M059J (cell line): ENCODE results near the gene FGF4. TPM values are rescaled to one million over a fixed set of nuclear protein-coding genes. Genes with fewer than 3 reads are reported as not detected.

Experiments used
- DNase-seq: peaks from one replicate; pipeline ENCODE4 v3.0.0-alpha.2; 2012; ENCODE audit warnings: low read depth
- total RNA-seq: library from RNA; depleted of rRNA; stranded (reverse); fragments of >200 nt; shearing (Covaris generic); gene quantifications from 2 replicates; pipeline ENCODE4 v1.2.3, GENCODE V29; 2014; rRNA removed

Gene FGF4, protein sequence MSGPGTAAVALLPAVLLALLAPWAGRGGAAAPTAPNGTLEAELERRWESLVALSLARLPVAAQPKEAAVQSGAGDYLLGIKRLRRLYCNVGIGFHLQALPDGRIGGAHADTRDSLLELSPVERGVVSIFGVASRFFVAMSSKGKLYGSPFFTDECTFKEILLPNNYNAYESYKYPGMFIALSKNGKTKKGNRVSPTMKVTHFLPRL
- total RNA-seq = not detected in 2 replicates

DNA sequence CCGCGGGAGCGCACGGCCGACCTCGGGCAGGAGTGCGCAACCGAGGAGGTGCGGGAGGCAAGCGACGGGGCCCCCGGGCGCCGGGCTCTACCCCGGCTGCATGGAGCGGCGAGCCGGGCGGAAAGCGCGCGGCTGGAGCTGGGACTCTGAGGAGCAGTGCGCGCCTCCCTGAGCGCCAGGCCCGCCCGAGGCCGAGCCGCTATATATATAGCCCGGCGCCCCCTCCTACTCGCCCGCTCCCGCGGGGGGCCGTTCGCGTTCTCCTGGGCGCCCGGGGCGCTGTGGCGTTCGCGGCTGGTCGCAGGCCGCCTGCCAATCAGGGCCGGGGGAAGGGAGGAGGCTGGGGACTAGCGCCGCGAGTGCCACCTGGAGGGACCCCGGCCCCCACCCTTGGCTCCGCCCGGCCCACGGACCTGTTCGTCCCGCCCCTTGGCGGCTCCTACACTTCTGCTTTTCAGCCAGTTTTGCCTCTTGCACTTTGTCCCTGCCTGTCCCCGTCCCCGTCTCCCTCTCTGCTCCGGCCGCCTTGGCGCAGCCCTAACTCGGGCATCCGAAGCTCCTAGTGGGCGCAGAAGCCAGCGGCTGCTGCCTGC, at the start of gene FGF4:
FGF4 (minus strand) TSS at position 179 of the 593 bp plus-strand sequence. CDS start 257 bp downstream, outside the sequence.
- no peak for DNase-seq

DNA sequence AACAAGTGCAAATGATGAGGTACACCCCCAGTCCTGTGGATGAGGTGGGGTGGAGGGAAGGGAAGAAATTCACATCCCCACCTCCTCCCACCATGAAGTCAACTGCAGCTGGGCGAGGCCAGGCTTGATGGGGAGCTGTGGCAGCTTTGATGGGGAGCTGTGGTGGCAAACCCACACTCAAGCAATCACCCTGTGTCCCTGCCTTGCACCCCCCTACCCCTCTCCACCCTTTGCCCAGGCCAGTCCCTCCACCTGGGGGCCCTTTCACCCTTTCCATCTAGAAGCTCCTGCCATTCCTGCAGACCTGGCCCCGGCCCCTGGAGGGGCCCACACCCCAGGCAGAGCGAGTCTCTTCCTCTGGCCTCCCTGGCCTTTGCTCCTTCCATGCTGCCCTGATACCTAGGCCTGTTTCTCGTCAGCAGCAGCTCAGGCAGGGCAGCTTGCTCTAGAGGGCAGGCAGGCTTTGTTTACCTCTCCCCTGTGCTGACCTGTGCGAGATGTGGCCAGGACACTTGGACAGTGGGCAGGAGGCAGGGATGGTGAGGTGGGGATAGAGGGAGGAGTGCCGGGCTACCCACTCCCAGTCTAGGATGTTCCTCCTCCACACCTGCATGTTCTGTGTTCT, 48.6 kb upstream of the FGF4 start:
- no peak for DNase-seq

DNA sequence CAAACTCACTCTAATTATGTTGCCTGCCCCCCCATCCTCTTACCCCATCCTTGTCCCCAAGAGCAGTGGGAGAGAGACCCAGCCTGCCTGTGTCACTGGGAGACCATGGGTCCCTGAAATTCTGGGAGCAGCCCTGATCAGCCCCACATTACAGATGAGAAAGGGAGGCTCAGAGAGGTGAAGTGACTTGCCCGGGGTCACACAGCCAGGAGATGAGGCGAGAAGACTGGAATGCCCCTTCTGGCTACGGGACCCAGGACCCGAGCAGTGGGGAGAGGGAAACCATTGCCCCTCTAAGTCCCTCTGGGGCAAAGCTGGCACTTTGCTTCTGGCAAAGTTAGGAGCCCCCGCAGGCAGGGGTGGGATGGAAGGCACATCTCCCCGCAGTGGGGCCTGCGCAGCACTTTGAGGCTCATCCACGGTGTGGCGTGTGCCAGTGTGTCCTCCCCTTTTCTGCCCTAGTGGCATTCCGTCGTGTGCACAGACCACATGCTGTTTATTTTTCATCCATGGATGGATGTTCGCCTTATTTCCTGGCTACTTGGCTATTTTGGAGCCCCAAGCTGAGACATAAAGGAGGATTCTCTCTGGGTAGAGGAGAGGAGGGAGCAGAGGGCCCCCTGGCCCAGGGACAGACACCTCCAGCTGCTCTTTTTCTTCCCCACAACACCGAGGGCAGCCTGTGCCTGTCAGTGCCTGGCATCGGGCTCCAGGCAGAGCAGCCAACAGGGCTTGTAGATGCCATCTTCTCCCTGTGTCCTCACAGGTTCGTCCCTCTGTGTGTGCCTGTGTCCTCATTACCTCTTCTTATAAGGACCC, 47.7 kb upstream of the FGF4 start:
- DNase-seq = no peak

DNA sequence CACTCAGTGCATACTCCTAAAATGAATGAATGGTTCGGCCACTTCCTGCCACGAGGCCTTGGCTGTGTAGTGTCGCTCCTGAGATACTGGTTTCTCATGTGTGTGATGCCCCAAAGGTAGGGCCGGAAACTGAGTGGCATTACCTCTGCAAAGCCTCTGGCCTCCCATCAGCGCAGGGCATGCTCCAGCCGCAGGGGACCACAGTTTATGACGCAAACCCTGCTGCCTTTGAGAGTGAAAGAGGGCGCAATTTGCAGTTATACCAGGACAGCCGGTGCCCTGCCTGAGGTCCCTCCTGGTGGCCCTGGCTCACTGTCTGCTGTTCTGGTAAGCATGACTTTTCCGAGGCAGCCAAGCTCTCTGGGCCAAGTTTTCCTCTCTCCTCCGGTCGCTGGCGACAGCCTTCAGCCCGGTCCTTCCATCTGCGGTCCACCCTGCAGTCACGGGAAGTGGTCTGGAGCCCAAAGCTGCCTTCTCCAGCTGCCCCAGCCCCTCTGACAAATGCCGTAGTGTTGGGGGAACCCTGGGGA, 46.4 kb upstream of the FGF4 start:
- DNase-seq = peak; percentile 23

DNA sequence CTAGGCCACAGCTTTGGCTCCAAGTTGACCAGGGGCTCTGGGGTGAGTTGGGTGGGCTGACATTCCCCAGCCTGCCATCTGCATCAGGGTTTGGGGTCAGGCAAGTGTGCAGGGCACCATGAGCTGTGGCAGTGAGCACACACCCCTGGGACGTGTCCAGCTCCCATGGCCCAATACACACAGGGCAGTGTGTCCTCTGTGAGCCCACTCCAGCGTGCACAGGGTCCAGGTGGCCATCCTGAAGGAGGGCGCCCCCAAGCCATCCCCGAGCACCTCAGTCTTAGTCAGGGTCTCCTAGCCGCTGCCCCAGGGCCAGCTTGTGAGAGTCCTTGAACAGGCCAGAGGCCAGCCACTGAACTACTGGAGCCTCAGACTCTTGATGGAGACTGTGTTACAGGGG, 45.3 kb upstream of the FGF4 start:
- DNase-seq = no peak

DNA sequence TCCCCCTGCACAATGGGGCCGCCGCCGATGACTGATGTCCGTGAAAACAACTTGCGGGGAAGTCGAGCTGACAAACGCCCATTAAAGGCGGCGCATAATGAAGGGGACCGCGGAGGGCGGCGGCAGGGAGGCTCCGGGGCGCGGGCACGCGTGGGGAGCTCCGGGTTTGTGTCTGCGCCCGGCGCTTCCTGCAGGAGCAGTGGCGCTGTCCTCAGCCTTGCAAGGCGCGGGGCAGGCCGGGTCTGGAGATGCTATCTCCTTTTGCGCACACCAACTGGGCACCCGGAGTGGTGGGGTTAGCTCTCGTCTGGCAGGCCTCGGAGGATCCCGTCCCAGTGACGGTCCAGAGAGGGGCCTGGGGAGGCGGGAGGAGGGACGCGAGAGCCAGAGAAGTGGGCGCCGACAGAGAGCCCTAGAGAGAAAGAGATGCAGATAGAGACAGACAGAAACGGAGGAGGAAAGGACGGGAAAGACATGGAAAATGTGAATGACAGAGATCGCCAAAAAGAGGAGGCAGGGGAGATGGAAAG, 44.5 kb upstream of the FGF4 start:
- DNase-seq = no peak

DNA sequence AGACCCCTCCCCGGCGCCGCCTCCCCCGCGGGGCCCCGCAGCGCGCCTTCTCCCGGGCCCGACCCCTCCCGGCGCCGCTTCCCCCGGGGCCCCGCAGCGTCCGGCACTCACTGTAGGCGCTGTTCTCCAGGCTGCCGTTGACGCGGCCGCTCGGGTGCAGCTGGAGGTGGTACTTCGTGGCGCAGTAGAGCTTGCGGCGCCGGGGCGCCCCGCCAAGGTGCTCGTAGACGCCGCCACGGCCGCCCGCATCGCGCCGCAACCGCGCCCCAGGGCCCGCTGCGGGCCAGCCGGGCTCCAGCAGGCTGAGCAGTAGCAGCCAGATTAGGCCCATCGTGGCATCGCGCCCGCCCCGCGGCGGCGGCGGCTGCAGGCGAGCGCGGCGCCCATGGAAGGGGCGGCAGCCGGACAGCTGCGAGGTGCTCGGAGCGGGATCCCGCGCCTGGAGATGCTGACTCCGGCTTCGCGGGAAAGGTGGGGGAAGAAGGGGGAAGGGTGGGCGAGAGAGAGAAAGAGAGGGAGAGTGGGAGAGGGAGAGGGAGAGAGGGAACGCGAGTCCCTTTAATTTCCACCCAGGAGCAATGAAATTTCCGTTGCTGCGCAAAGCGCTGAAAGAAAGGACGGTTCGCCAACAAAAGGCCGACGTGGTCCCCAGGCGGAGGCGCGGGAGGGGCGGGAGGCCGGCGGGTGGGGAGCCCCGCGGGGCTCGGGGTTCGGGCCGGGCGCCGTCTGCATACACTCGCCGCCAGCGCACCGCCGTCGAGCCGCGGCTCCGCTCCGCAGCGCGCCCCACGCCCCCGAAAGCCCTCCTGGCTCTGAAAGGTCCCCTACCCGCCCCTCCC, 43.7 kb upstream of the FGF4 start, which contains the start of gene FGF3:
FGF3 (minus strand) TSS at position 814 of the 839 bp plus-strand sequence; CDS start at position 331, 483 bp downstream.
- DNase-seq = no peak

DNA sequence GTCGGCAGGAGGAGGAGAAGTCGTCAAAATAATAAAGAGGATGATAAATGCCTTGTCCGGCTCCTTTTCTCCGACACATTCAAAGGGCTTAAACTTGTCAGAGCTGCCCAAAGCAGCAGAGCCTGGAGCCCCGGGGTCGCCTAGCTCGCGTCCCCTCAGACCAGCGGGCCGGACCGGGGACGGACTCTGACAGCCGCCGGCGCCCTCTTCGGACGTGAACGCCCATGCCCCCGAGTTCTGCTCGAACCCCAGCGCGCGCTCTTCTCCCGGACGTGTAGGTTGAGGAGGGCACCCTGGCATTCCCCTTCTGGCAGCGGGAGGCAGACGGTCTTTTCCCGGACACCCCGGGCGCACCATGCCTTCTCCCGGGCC, 43.1 kb upstream of the FGF4 start:
- no peak for DNase-seq

DNA sequence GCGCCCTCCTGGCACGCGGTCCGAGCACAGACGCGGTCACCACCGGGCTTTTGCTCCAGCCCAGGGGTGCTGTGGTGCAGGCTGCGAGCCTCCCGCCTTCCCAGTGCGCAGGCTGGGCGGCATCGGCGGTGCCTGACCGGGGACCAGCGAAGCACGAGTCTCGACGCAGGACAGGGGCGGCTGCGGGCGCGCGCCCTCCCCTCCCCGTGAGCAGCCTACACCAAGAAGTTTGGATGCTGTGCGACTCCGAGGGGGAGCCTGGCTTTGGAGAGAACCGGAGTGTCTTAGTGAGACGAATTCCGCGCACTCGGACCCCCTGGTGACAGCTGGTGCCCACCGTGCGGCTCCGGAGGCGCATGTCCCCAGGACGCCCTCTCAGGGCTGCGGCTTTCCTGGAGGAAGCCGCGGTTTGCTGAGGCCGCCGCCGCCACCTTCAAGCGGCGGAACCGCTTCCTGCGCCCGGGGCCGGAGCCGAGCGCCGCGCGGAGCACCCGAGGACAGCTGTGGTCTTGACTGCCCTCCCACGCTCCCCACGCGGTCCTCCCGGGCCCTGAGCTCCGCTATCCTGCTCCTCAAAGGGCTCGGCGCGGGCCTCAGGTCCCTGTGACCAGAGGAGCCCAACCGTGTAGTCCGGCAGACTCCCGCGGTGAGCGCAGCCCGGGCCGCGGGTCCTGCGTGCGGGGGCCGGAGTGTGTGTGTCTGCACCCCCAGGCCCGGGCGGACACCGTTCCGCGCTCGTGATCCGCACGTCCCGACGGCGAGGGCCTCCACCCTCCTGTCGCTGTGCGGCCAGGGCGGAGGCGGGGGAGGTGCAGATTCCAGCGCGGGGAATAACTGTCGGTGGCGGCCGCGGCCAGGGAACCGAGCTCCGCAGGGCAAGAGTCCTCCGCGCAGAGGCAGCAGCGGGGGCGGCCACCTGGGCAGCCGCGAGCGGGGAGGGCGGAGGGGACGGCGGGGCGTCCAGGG, 42.4 kb upstream of the FGF4 start:
- no peak for DNase-seq

DNA sequence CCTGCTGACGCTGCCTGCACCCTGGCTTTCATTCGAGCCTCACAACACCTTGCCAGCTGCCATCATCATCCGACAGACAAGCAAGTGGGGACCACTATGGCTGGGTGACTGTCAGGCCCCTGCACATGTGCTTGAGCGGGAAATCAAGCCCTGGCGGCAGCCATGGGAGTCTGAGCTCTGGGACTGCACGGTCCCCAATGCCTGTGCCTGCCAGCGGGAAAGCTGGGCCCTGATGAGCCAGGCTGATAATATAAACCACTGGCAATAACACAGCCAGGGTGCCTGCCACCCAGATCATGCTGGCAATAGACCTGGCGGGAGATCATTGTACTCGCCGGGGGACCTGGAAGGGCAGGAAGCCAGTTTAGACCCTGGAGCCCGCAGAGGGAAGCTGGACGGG, 41.5 kb upstream of the FGF4 start:
- no peak for DNase-seq

DNA sequence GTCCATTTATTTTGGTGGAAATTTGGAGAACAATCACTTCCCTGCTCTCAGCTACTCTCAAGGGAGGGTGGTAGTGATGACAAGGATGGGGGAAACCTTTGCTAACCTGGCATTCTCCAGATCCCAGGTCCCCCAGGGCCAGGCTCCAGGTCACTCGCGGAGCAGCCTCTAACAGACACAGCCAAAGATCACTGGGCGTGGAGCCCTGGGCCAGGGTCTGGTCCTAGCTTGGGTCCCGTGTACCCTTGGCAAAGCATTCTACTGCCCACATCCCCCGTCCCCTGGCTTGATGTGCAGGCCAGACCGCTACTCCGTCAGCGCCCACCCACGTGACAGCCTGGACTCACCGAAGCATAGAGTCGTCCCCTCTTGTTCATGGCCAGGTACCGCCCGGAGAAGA, 40.8 kb upstream of the FGF4 start:
- no peak for DNase-seq

DNA sequence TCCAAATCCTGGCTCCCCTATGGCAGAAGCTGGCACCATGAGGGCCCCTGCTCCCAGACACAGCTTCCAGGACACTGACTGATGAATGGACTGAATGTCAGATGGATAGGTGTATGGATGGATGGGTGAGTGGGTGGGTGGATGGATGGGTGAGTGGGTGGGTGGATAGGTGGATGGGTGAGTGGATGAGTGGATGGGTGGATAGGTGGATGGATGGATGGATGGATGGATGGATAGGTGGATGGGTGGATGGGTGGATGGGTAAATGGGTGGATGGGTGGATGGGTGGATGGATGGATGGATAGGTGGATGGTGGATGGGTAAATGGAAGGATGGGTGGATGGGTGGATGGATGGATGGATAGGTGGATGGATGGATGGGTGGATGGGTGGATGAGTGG, 39.8 kb upstream of the FGF4 start:
- DNase-seq = no peak

DNA sequence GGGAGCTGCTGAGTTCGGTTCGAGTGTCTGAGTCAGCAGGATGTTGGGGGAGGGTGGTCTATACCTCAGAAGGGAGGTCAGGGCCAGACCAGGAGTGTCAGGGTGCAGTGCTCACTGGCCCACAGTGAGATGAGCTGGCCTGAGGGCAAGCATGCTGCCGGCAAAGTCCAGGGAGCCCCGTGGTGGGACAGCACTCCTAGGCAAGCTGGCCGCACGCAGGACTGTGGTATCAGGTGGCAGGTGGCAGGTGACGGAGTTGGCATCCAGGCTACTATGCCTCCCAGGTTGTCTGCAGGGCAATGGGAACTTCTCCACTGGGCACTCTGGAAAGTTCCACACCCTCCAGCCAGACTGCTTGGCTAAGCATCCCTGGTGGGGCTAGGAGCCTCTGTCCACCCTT, 39.3 kb upstream of the FGF4 start:
- no peak for DNase-seq

DNA sequence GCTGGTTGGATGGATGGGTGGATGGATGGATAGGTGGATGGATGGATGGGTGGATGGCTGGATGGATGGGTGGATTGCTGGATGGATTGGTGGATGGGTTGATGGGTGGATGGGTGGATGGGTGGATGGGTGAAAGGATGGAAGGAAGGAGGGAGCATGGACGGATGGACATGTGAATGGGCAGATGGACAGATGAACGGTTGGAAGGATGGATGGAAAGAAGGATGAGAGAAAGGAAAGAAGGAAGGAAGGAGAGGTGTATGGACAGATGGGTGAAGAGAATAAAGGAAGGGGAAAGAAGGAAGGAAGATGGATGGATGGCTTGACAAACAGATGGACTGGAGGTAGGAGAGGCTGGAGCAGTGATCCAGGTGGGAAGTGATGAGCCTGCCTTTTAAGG, 38.7 kb upstream of the FGF4 start:
- DNase-seq = no peak

DNA sequence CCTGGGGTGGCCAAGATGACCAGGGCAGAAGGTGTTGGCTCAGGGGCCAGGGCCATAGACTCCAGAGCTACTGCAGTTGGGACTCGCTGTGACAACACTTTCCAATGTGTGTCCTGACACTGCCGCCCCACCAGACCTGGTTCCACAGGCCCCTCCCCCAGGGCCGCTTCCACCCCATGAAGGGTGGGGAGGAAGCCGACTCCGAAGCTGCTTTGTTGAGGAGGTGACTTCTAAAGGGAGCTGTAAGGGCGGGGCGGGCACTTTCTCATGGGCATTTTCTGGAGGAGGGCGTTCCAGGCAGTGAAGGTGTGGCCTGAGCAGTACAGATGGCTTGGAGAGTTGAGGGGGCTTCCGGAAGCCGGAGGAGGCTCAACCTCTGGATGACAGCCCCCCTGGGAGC, 37.8 kb upstream of the FGF4 start:
- DNase-seq = no peak

DNA sequence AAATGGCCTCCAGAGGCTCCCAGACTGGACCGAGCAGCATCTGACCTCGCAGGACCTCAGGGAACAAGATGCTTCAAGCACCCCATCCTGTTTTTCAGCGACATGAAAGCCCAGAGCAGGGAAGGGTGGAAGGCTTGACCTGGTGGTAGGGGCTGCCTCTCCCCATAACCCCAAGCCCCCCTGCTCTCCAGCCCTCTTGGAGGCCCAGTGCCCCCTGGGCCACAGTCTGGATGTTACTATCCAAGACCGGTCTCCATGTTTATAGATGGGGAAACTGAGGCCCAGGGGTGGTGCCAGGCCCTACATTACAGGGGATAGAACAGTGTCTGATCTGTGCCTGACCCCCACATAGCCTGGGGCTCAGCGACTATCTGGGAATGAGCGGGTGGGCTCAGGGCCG, 37.1 kb upstream of the FGF4 start:
- DNase-seq = no peak

DNA sequence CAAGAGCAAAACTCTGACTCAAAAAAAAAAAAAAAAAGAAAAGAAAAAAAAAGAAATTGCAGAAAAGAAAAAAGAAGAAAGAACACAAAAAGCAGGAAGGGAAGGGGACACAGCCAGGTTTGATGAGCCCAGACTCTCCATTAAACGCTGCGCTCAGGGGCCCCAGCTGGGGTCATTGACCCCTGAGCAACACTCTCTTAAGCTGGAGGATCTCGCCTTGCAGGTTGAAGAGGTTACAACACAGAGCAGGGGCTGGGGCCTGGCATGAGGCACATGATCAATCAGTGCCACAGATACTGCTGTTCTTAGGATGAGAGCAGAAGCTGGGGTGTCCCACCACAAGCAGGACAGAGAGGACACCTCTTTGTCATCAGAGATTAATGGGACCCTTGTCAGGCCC, 36.3 kb upstream of the FGF4 start:
- no peak for DNase-seq

DNA sequence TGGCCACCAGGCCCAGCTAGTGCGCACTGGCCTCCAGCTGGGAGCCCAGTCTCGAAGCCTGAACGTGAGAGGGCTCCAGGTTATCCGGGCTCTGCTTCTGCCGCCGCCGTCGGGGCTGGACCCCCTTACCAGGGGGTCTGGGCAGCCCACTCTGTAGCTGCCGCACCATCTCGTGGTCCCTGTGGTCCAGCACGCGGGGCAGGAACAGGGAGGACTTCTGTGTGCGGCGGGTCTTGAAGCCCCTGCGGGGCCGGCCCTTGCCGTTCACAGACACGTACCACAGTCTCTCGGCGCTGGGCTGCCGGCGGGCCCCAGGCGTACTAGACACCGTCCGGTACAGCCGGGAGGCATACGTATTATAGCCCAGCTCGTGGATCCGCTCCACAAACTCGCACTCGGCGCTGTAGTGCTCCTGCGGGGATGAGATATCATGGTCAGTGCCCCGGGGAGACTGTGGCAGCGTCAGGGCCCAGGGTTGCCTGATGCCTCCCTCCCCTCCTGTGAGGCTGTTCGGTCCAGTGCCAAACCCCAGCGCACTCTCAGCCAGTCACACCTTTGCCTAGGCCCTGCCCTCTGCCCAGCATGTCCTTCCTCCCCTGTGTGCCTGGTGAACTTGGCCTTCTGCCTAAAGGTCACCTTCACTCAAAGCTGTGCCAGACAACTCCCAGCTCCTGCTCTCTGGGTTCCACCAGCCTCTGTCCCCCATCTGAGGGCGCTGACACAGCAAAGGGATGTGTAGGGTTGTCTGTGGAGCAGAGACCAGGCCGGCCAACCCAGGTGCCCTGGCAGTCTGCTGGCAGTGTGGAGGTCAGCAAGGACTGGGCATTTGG, 35.4 kb upstream of the FGF4 start:
- no peak for DNase-seq

DNA sequence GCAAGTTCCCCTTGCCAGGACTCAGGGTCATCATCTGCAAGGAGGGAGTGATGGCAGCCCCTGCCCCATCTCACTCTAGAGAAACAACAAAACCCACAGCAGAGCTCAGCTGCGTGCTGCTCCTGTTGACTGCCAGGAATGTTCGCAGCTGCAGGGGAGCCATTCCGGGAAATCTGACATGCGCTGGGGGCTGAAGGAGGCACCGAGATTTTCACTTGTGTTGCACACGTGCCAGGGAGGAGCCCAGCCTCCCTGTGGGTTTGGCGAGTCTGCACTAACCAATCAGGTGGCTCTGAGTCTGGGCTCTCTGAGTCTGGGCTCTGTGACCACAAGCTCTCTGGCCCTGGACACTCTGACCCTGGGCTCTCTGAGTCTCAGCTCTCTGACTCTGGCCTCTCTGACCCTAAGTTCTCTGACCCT, 33.5 kb upstream of the FGF4 start:
- peak; percentile 42 for DNase-seq
